ENCODE measurements around the gene CYLD. TPM values are rescaled to one million over a fixed set of nuclear protein-coding genes. Genes with fewer than 3 reads are reported as not detected.

CYLD gene
- total RNA-seq, 1 experiment from 2014 or later = 11.9 TPM

DNA sequence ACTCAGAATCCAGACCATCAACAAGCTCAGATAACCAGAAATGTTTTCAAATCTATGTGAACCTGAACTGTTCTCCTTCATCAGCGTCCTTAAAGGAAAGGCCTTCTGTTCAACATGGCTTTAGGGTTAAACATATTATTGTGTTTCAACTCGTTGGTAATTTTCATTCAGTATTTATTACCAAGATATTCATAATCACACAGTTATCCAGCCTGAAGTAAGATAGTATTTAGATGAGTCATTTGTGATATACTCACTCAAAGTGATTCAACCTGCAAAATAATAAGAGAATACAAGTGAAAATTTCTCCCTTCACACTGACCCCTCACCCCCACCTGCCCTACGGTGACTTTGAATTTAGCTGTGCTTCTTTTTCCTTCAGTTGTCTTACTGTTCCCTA is 3.0 kb downstream of the CYLD start:
- H3K27ac ChIP-seq (ENCODE audit: low read depth, low read length) = no peak overlapping the region
- no peaks in the 10 kb centered on the region for H3K9me3 ChIP-seq (ENCODE audit: control insufficient read depth in 1 of 2, insufficient read depth in 1 of 2, low read depth in 1 of 2, low read length in 2 of 2)
- ChIA-PET POLR2A (no interaction called here), CTCF (interaction anchor here (1.5 kb wide), 1 partner anchor 61 kb away, joined by 9 read pairs; no protein-coding TSS in a partner anchor), RAD21 (ENCODE audit: low non-redundant PET in 1 of 2, low total read pairs in 2 of 2, uncharacterized antibody in 2 of 2, unreplicated experiment in 2 of 2) (no interaction called here)
- no peaks in the 10 kb centered on the region for H3K36me3 ChIP-seq (ENCODE audit: control insufficient read depth in 1 of 2, insufficient read depth in 2 of 2, low read length in 2 of 2)
- H3K4me3 ChIP-seq (replicated peaks in 1 of 2; ENCODE audit: low read depth in 1 of 2, low read length in 2 of 2) = no peak overlapping the region
- ATAC-seq (no peak), DNase-seq (ENCODE audit: low read depth, low spot score) (no peak)
- TF ChIP-seq, protein P1, sequence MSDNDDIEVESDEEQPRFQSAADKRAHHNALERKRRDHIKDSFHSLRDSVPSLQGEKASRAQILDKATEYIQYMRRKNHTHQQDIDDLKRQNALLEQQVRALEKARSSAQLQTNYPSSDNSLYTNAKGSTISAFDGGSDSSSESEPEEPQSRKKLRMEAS (IDR thresholded peaks at IDR 0.05) = no peak
- TF ChIP-seq, protein P2, sequence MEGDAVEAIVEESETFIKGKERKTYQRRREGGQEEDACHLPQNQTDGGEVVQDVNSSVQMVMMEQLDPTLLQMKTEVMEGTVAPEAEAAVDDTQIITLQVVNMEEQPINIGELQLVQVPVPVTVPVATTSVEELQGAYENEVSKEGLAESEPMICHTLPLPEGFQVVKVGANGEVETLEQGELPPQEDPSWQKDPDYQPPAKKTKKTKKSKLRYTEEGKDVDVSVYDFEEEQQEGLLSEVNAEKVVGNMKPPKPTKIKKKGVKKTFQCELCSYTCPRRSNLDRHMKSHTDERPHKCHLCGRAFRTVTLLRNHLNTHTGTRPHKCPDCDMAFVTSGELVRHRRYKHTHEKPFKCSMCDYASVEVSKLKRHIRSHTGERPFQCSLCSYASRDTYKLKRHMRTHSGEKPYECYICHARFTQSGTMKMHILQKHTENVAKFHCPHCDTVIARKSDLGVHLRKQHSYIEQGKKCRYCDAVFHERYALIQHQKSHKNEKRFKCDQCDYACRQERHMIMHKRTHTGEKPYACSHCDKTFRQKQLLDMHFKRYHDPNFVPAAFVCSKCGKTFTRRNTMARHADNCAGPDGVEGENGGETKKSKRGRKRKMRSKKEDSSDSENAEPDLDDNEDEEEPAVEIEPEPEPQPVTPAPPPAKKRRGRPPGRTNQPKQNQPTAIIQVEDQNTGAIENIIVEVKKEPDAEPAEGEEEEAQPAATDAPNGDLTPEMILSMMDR (IDR thresholded peaks at IDR 0.05 in 2 of 3, conservative IDR thresholded peaks at IDR 0.05 in 1 of 3; ENCODE audit: borderline replicate concordance in 1 of 3, insufficient read depth in 1 of 3, low read depth in 2 of 3, low read length in 2 of 3) = no peak
- TF ChIP-seq POLR2AphosphoS5 (IDR thresholded peaks at IDR 0.05; ENCODE audit: low read depth, low read length) = no peak
- no peak for TF ChIP-seq SP1 (IDR thresholded peaks at IDR 0.05; ENCODE audit: low read depth)
- no peak for TF ChIP-seq POLR2A (IDR thresholded peaks at IDR 0.05; ENCODE audit: borderline replicate concordance, extremely low read depth, insufficient read depth, insufficient read length)
- no peak for TF ChIP-seq ELF1 (IDR thresholded peaks at IDR 0.05; ENCODE audit: borderline replicate concordance, low read depth)
- TF ChIP-seq, protein P3, sequence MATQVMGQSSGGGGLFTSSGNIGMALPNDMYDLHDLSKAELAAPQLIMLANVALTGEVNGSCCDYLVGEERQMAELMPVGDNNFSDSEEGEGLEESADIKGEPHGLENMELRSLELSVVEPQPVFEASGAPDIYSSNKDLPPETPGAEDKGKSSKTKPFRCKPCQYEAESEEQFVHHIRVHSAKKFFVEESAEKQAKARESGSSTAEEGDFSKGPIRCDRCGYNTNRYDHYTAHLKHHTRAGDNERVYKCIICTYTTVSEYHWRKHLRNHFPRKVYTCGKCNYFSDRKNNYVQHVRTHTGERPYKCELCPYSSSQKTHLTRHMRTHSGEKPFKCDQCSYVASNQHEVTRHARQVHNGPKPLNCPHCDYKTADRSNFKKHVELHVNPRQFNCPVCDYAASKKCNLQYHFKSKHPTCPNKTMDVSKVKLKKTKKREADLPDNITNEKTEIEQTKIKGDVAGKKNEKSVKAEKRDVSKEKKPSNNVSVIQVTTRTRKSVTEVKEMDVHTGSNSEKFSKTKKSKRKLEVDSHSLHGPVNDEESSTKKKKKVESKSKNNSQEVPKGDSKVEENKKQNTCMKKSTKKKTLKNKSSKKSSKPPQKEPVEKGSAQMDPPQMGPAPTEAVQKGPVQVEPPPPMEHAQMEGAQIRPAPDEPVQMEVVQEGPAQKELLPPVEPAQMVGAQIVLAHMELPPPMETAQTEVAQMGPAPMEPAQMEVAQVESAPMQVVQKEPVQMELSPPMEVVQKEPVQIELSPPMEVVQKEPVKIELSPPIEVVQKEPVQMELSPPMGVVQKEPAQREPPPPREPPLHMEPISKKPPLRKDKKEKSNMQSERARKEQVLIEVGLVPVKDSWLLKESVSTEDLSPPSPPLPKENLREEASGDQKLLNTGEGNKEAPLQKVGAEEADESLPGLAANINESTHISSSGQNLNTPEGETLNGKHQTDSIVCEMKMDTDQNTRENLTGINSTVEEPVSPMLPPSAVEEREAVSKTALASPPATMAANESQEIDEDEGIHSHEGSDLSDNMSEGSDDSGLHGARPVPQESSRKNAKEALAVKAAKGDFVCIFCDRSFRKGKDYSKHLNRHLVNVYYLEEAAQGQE (IDR thresholded peaks at IDR 0.05; ENCODE audit: low read depth) = no peak
- TF ChIP-seq CEBPB (IDR thresholded peaks at IDR 0.05; ENCODE audit: low read depth) = no peak
- TF ChIP-seq EZH2 (IDR thresholded peaks at IDR 0.05) = no peak
- H3K9ac ChIP-seq (ENCODE audit: low read length) = no peak overlapping the region
- no peak overlapping the region for H3K4me2 ChIP-seq (ENCODE audit: low read length)
- no peak overlapping the region for H2AFZ ChIP-seq (ENCODE audit: low read depth, low read length, poor library complexity, severe bottlenecking)
- H3K79me2 ChIP-seq (ENCODE audit: insufficient read depth, low read length) = no peaks in the 10 kb centered on the region
- H3K4me1 ChIP-seq (ENCODE audit: control insufficient read depth in 1 of 2, insufficient read depth in 2 of 2, low read length in 2 of 2) = peaks cover 2 to 15% of the 10 kb centered on the region in 2 experiments; a peak in 2 of 4 replicates
- no TSS peak for BruUV-seq (replicated peaks)
- H3K9me2 ChIP-seq (ENCODE audit: insufficient read depth) = no peaks in the 10 kb centered on the region
- H4K20me1 ChIP-seq (ENCODE audit: insufficient read depth) = no peaks in the 10 kb centered on the region
- H3K27me3 ChIP-seq (ENCODE audit: insufficient read depth, low read length) = no peaks in the 10 kb centered on the region
- intact Hi-C loops (cut with micrococcal nuclease) = no loop called here
